Fibroblast of mammary gland (primary cell): Measurements from ENCODE around the gene SERTAD3.
A peak's percentile ranks its signal among the peaks of the same experiment; 100 is the strongest.

ENCODE experiments used
- DNase-seq: peaks from one replicate; pipeline ENCODE4 v3.0.0-alpha.2; 2010; ENCODE audit warnings: low read depth
- H3K4me3 ChIP-seq: 2 replicates; pipeline ENCODE4 v1.5.1; 2011; ENCODE audit warnings: low read depth, mild to moderate bottlenecking, low read length, moderate library complexity; ENCODE audit not compliant: control insufficient read depth
- TF ChIP-seq, protein P1 (sequence below): conservative IDR thresholded peaks from 2 replicates; pipeline ENCODE4 v1.5.1; 2011; ENCODE audit warnings: low read depth, low read length, inconsistent platforms; ENCODE audit not compliant: control insufficient read depth, insufficient read depth

SERTAD3 gene

DNA sequence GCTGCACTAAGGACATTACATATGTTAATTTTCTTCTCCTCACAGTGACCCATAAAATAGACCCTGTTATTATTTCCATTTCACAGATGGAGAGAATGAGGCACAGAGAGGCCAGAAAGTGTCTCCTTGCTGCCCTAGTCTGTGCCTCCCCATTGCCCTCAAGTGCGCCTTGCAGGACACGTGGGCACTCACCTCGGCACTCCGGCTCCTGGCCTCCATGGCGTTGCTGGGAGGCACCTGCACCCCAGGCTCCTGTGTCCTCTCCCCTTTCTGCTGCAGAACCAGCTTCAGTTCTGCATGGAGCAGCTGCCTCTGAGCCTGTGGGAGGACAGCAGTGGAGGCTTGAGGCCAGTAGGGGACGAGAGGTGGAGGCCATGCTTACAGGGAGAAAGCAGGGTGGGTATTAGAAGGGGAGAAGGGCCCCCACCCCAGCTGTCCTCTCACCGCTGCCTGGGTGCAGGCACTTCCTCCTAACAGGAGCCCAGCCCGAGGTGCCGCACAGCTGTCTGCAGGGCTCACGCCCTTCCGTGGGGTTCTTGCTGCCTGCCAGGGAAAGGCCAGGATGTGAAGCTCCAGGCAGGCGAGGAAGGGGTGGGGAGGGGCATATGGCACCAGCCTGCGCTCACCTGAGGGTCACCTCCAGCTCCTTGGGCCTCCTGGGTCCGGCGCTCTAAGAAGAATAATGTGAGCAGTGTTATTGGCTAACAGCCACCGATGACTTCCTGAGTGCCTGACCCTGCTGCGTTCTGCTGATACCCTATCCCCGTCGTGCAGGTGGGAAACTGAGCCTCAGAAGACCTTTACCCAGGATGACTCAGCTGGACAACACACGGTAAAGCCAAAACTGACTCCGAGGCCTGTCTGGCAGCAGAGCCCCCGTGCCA is 36.2 kb downstream of the SERTAD3 start:
- no peak overlapping the region for H3K4me3 ChIP-seq
- TF ChIP-seq, protein P1, sequence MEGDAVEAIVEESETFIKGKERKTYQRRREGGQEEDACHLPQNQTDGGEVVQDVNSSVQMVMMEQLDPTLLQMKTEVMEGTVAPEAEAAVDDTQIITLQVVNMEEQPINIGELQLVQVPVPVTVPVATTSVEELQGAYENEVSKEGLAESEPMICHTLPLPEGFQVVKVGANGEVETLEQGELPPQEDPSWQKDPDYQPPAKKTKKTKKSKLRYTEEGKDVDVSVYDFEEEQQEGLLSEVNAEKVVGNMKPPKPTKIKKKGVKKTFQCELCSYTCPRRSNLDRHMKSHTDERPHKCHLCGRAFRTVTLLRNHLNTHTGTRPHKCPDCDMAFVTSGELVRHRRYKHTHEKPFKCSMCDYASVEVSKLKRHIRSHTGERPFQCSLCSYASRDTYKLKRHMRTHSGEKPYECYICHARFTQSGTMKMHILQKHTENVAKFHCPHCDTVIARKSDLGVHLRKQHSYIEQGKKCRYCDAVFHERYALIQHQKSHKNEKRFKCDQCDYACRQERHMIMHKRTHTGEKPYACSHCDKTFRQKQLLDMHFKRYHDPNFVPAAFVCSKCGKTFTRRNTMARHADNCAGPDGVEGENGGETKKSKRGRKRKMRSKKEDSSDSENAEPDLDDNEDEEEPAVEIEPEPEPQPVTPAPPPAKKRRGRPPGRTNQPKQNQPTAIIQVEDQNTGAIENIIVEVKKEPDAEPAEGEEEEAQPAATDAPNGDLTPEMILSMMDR = no peak
- no peak for DNase-seq

DNA sequence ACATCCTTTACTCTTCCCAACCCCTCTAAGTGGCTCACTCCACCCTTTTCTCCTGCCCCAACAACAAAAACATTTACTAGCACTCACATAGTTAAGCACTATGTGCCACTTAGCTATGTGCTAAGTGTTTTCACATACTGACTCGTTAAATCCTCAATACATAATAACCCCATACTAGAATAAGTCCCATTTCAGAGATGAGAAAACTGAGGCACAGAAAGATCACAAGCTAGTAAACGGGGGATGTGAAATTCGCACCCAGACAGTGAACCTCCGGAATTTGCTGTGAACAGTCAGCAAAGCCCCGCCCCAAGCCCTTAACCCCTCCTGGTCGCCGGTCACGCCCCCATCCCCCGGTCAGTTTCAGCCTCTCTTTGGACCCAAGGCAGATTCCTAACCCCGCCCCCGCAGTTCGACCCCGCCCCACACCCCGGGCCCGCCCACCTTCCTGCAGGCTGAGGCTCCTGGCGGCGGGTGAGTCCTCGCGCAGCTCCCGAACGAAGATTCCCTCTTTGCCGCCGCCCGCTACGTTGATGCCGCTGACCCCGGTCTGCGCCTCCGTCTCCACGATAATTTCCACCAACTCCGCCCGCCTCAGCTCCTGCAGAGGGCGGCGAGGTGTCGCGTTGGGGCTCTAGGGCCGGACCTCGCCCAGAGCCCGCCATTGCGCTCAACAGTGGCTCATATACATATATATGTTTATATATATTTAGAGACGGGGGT is 40.7 kb downstream of the SERTAD3 start:
- H3K4me3 ChIP-seq = peak overlapping the region; percentile 52
- TF ChIP-seq, protein P1 = no peak
- peak; percentile 86 for DNase-seq

DNA sequence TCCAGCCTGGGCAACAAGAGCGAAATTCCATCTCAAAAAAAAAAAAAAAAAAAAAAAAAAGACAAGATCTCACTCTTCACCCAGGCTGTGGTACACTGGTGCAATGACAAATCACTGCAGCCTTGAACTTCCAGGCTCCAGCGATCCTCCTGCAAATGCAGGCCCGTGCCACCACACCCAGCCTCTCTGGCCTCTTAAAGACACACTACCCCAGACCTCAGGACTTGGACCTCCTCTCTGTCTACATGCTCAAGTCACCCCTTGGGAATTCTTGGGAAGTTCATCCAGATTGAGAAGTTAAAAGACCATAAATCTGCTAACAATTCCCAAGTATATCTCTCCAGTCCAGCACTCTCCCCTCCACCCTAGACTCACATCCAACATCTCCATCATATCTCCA is 43.6 kb downstream of the SERTAD3 start:
- no peak overlapping the region for H3K4me3 ChIP-seq
- TF ChIP-seq, protein P1 = no peak
- peak; percentile 19 for DNase-seq

- H3K4me3 ChIP-seq = no peak overlapping the region
- no peak for DNase-seq
These were observed 45.6 kb downstream of the SERTAD3 start for GRCh38 chr19:40398417-40399131.

GRCh38 chr19:40397568-40397906 is 46.6 kb downstream of the SERTAD3 start:
- TF ChIP-seq, protein P1 = no peak
- no peak overlapping the region for H3K4me3 ChIP-seq
- no peak for DNase-seq

More at GRCh38 chr19:40398417-40399131, 45.6 kb downstream of the SERTAD3 start:
- TF ChIP-seq, protein P1 = no peak

GRCh38 chr19:40396886-40397567 is 47.1 kb downstream of the SERTAD3 start:
- no peak overlapping the region for H3K4me3 ChIP-seq
- TF ChIP-seq, protein P1 = no peak
- no peak for DNase-seq
